Stimulated activated memory B cell treated with anti-CD40 and anti-IgM and Interleukin-4, amounts not matched to agents 10 μg/mL and 1 μg/mL and 100 μg/mL, for 72 hours (primary cell): Measurements from ENCODE around the gene SRD5A1.
"Not testable (repeated sequence)": the region's sequence is repeated elsewhere in the genome, so short reads cannot be mapped to it uniquely, and the experiment has no call there.

Experiments used
- ATAC-seq: fragments of 150-1000 bp; cut with Tn5 transposase; 2 replicates; pipeline ENCODE4 v1.10.0; 2021
- H3K27ac Mint-ChIP-seq: one replicate; pipeline ENCODE4 v1.8.0; 2022; ENCODE audit warnings: mild to moderate bottlenecking, mixed read lengths
- H3K27me3 Mint-ChIP-seq: one replicate; pipeline ENCODE4 v1.8.0; 2022; ENCODE audit warnings: mixed read lengths
- H3K36me3 Mint-ChIP-seq: one replicate; pipeline ENCODE4 v1.8.0; 2022; ENCODE audit warnings: mixed read lengths
- H3K4me1 Mint-ChIP-seq: one replicate; pipeline ENCODE4 v1.8.0; 2022; ENCODE audit warnings: mixed read lengths
- H3K4me3 Mint-ChIP-seq: one replicate; pipeline ENCODE4 v1.8.0; 2022; ENCODE audit warnings: mild to moderate bottlenecking, moderate library complexity, mixed read lengths
- H3K9me3 Mint-ChIP-seq: one replicate; pipeline ENCODE4 v1.8.0; 2022; ENCODE audit warnings: mixed read lengths

Gene SRD5A1

GRCh38 chr5:6649681-6650080, 16.4 kb downstream of the SRD5A1 start:
- Mint-ChIP-seq H3K27ac (no peak overlapping the region), H3K4me3 (no peak overlapping the region), H3K36me3 (peaks cover 47% of the 10 kb centered on the region), H3K4me1 (peaks cover 43% of the 10 kb centered on the region), H3K27me3 (no peaks in the 10 kb centered on the region), H3K9me3 (peaks cover 3% of the 10 kb centered on the region)
- ATAC-seq, result no peak

GRCh38 chr5:6652025-6652424, 18.8 kb downstream of the SRD5A1 start:
- H3K4me3 Mint-ChIP-seq, result peak overlapping the region; percentile 12

DNA sequence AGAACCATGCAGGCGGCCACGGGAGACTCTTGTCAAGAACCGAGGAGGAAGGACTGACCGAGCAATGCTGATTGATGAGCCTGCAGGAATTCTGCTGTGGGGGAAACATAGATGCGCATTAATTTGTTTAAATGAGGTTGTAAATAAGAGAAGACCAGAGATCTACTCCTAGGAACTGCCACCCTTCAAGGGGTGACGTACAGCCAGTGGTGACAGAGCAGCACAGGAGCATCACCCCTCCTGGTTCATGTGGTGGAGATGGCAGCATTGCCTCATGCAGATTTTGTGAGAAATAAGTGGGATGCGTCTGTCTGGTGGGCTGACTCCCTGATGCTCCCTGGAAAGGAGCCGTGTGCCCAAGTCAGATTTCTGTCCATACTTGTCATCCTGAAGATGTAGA, 22.2 kb downstream of the SRD5A1 start:
- Mint-ChIP-seq H3K27me3 (no peaks in the 10 kb centered on the region), H3K36me3 (peaks cover 41% of the 10 kb centered on the region), H3K27ac (no peak overlapping the region), H3K4me1 (peaks cover 33% of the 10 kb centered on the region), H3K9me3 (peaks cover 10% of the 10 kb centered on the region), H3K4me3 (no peak overlapping the region)
- ATAC-seq, result no peak

More at GRCh38 chr5:6652025-6652424, 18.8 kb downstream of the SRD5A1 start:
- peak; percentile 98 for ATAC-seq
- H3K27ac Mint-ChIP-seq, result peak overlapping the region; percentile 73
- peaks cover 51% of the 10 kb centered on the region for H3K36me3 Mint-ChIP-seq
- H3K27me3 Mint-ChIP-seq, result no peaks in the 10 kb centered on the region
- peaks cover 11% of the 10 kb centered on the region for H3K9me3 Mint-ChIP-seq
- peaks cover 35% of the 10 kb centered on the region for H3K4me1 Mint-ChIP-seq

DNA sequence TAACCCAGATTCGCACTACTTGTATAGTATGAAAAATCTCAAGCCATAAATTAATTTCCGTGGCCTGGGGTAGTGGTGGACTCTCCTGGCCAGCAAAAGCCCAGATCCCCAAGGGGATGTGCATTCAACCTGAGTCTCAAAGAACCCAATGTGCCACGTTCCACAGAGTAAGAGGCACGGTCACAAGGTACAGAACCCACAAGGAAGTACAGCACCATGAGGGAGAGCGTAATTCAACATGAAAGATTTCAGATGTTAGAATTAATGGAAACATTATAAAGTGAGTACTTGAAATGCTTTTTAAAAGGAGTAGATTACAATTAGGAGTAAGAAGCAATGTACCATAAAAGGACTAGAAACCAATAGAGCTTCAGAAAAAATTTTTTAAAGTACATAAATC, 23.4 kb downstream of the SRD5A1 start:
- Mint-ChIP-seq H3K27me3 (no peaks in the 10 kb centered on the region), H3K27ac (no peak overlapping the region), H3K4me1 (peaks cover 35% of the 10 kb centered on the region), H3K9me3 (peaks cover 10% of the 10 kb centered on the region), H3K36me3 (peaks cover 41% of the 10 kb centered on the region), H3K4me3 (no peak overlapping the region)
- no peak for ATAC-seq

DNA sequence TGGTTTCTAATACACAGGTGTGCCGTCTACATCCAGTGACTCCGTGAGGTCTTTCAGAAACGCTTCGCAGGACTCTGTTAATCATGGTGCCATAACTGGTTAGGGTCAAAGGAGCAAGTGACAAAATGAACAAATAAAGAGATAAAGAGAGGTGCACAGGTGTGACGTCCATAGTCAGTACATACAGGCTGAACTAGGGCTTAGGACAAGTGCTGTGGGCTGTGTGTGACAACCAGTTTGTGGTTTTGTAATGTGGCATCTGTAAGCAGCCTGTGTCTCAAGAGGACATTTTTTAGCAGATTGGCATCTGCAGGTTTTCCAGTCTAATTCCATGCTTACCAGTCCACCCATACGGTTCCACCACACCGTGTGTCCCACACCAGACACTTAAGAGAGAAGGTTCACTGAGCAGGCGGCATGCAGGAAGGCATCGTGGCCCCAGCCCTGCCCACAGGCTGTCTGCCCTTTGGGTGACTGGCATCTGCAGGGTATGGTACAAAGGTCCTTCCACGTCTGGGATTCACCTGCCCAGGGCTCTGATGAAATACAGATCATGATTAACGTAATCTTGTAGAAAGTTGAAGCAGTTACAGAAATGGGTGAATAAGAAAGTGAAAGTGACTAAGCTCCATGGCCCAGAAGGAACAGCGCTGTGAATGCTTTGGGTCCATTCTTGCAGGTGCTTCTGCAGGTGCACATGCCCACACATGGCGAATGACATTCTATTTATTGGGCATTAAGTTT, 26.9 kb downstream of the SRD5A1 start:
- peak overlapping the region; percentile 94 for H3K27ac Mint-ChIP-seq
- peaks cover 55% of the 10 kb centered on the region for H3K36me3 Mint-ChIP-seq
- peaks cover 10% of the 10 kb centered on the region for H3K9me3 Mint-ChIP-seq
- peak overlapping the region; percentile 83 for H3K4me3 Mint-ChIP-seq
- H3K27me3 Mint-ChIP-seq, result no peaks in the 10 kb centered on the region
- H3K4me1 Mint-ChIP-seq, result peaks cover 26% of the 10 kb centered on the region
- peak; percentile 91 for ATAC-seq

DNA sequence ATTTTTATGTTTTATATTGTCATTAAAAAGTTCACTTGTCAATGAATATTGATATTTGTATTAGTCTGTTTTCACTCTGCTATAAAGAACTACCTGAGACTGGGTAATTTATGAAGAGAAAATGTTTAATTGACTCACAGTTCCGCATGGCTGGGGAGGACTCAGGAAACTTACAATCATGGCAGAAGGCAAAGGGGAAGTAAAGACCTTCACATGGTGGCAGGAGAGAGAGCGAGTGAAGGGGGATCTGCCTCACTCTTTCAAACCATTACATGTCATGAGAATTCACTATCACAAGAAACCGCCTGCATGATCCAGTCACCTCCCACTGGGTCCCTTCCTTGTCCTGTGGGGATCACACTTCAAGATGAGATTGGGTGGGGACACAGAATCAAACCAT, 27.4 kb downstream of the SRD5A1 start:
- Mint-ChIP-seq H3K27me3 (no peaks in the 10 kb centered on the region), H3K4me3 (peak overlapping the region; percentile 83), H3K9me3 (peaks cover 7% of the 10 kb centered on the region), H3K27ac (peak overlapping the region; percentile 94), H3K36me3 (peaks cover 50% of the 10 kb centered on the region), H3K4me1 (peaks cover 26% of the 10 kb centered on the region)
- peak; percentile 84 for ATAC-seq

GRCh38 chr5:6666762-6667161, 33.5 kb downstream of the SRD5A1 start:
- peaks cover 3% of the 10 kb centered on the region for H3K9me3 Mint-ChIP-seq
- H3K36me3 Mint-ChIP-seq, result peaks cover 73% of the 10 kb centered on the region
- ATAC-seq, result no peak
- peaks cover 6% of the 10 kb centered on the region for H3K4me1 Mint-ChIP-seq
- H3K4me3 Mint-ChIP-seq, result no peak overlapping the region
- H3K27me3 Mint-ChIP-seq, result no peaks in the 10 kb centered on the region
- no peak overlapping the region for H3K27ac Mint-ChIP-seq

DNA sequence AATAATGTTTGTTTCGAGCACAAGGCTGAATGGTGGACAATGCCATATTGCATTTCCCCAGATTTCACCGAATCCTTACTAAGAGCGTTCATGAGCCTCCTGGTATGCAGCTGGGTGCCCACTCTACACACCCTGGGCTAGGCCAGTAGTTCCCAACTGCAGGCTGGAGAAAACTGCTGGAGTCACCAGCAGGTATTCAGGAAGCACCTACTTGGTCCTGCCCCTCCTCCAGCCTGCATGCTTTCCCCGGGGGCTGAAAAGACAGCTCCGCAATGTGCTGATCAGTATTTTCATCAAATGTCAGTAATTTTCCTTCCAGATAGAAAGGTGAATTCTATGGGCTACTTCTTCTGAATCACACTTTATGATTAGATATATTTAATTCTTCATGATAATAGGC, 34.4 kb downstream of the SRD5A1 start:
- Mint-ChIP-seq H3K27me3 (no peaks in the 10 kb centered on the region), H3K27ac (no peak overlapping the region), H3K36me3 (peaks cover 66% of the 10 kb centered on the region), H3K4me3 (no peak overlapping the region), H3K4me1 (no peaks in the 10 kb centered on the region), H3K9me3 (peaks cover 3% of the 10 kb centered on the region)
- no peak for ATAC-seq

DNA sequence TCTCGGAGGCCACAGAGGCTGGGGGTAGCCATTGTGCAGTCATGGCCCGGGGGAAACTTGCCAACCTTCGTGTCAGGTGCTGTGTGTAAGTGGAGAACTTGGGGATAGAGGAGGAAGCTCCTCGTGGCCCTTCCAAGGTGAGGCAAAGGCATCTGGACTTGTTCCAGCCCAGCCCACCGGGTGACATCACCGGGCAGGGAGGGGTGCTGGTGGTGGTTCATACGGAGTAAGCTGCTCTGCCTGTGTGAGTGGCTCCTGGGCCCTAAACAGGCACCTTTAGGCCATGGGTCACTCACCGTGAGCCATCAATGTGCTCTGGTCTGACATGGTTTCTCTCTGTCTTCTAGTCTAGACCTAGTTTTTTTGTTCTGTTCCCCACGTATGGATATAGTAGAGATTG, 35.5 kb downstream of the SRD5A1 start:
- H3K36me3 Mint-ChIP-seq, result peaks cover 71% of the 10 kb centered on the region
- not testable (repeated sequence) for H3K27ac Mint-ChIP-seq, H3K4me1 Mint-ChIP-seq, H3K9me3 Mint-ChIP-seq, H3K27me3 Mint-ChIP-seq, H3K4me3 Mint-ChIP-seq, ATAC-seq

DNA sequence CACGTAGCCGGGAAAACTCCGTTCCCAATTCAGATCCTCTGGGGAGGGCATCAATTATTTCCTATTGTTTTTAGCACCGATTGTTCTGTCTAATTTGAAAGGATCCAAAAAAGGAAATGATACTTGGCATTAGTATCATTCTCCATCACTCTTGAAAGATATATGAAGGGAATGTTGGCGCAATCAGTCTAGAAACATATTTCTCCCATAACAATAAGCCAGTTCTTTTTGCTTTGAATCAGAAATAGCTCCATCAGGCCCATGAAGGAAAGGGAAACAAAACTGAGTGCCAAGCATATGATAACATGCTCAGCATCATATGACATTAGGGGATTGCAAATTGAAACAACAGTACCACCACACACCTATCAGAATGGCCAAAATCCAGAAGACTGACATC, 39.8 kb downstream of the SRD5A1 start:
- Mint-ChIP-seq H3K4me3 (no peak overlapping the region), H3K9me3 (peaks cover 3% of the 10 kb centered on the region), H3K36me3 (peaks cover 66% of the 10 kb centered on the region), H3K27me3 (no peaks in the 10 kb centered on the region), H3K27ac (no peak overlapping the region), H3K4me1 (peaks cover 10% of the 10 kb centered on the region)
- no peak for ATAC-seq

- no peak overlapping the region for H3K27ac Mint-ChIP-seq
- ATAC-seq, result no peak
- peaks cover 59% of the 10 kb centered on the region for H3K36me3 Mint-ChIP-seq
- H3K4me1 Mint-ChIP-seq, result peaks cover 10% of the 10 kb centered on the region
- no peaks in the 10 kb centered on the region for H3K27me3 Mint-ChIP-seq
- H3K9me3 Mint-ChIP-seq, result peaks cover 3% of the 10 kb centered on the region
- H3K4me3 Mint-ChIP-seq, result no peak overlapping the region
Observed at GRCh38 chr5:6673963-6674362, 40.7 kb downstream of the SRD5A1 start.

DNA sequence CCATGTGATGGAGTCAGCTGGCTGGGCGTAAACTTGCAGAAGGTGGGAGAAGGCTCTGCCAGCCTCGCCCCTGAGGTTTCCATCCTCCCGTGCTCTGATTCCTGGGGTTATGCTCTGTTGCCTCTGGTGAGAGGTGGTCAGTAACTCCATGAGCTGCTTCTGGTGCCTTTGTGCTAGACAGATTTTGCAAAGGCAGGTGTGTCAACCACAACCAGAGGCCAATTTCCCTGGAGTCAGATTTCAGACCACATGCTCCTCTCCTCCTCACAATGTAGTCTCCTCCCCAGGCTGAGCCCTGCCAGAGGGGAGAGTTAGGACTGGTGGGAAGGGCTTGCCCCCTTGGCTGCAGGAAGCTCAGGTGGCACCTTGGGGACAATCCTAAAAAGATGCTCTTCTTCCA, 41.2 kb downstream of the SRD5A1 start:
- peaks cover 3% of the 10 kb centered on the region for H3K9me3 Mint-ChIP-seq
- H3K27me3 Mint-ChIP-seq, result no peaks in the 10 kb centered on the region
- ATAC-seq, result no peak
- H3K27ac Mint-ChIP-seq, result no peak overlapping the region
- peaks cover 54% of the 10 kb centered on the region for H3K36me3 Mint-ChIP-seq
- no peak overlapping the region for H3K4me3 Mint-ChIP-seq
- peaks cover 10% of the 10 kb centered on the region for H3K4me1 Mint-ChIP-seq

- H3K27ac Mint-ChIP-seq, result no peak overlapping the region
- peaks cover 3% of the 10 kb centered on the region for H3K9me3 Mint-ChIP-seq
- H3K4me3 Mint-ChIP-seq, result no peak overlapping the region
- peaks cover 50% of the 10 kb centered on the region for H3K36me3 Mint-ChIP-seq
- H3K27me3 Mint-ChIP-seq, result no peaks in the 10 kb centered on the region
- peaks cover 10% of the 10 kb centered on the region for H3K4me1 Mint-ChIP-seq
- no peak for ATAC-seq
Observed at GRCh38 chr5:6674886-6675285, 41.6 kb downstream of the SRD5A1 start.

GRCh38 chr5:6675784-6676491, 42.7 kb downstream of the SRD5A1 start:
- Mint-ChIP-seq H3K27me3 (no peaks in the 10 kb centered on the region), H3K27ac (peak overlapping the region; percentile 40), H3K4me1 (peaks cover 10% of the 10 kb centered on the region), H3K4me3 (no peak overlapping the region), H3K36me3 (peaks cover 39% of the 10 kb centered on the region), H3K9me3 (peaks cover 3% of the 10 kb centered on the region)
- ATAC-seq, result peak; percentile 57

- H3K9me3 Mint-ChIP-seq, result peaks cover 2% of the 10 kb centered on the region
- H3K4me3 Mint-ChIP-seq, result no peak overlapping the region
- H3K4me1 Mint-ChIP-seq, result peaks cover 10% of the 10 kb centered on the region
- no peak for ATAC-seq
- H3K36me3 Mint-ChIP-seq, result peaks cover 32% of the 10 kb centered on the region
- peaks cover 5% of the 10 kb centered on the region for H3K27me3 Mint-ChIP-seq
- no peak overlapping the region for H3K27ac Mint-ChIP-seq
Observed at GRCh38 chr5:6676702-6677101, 43.5 kb downstream of the SRD5A1 start.

GRCh38 chr5:6678385-6678784, 45.1 kb downstream of the SRD5A1 start:
- Mint-ChIP-seq H3K27me3 (peaks cover 13% of the 10 kb centered on the region), H3K4me1 (peaks cover 10% of the 10 kb centered on the region), H3K4me3 (no peak overlapping the region), H3K9me3 (peaks cover 3% of the 10 kb centered on the region), H3K27ac (no peak overlapping the region), H3K36me3 (peaks cover 23% of the 10 kb centered on the region)
- no peak for ATAC-seq
